ENCODE measurements around the gene ADAMTS2. TPM values are rescaled to one million over a fixed set of nuclear protein-coding genes. Genes with fewer than 3 reads are reported as not detected.
"Not testable (repeated sequence)": the region's sequence is repeated elsewhere in the genome, so short reads cannot be mapped to it uniquely, and the experiment has no call there.

The ADAMTS2 gene
- total RNA-seq, 1 donor from 2014 or later, result 3.6 TPM

DNA sequence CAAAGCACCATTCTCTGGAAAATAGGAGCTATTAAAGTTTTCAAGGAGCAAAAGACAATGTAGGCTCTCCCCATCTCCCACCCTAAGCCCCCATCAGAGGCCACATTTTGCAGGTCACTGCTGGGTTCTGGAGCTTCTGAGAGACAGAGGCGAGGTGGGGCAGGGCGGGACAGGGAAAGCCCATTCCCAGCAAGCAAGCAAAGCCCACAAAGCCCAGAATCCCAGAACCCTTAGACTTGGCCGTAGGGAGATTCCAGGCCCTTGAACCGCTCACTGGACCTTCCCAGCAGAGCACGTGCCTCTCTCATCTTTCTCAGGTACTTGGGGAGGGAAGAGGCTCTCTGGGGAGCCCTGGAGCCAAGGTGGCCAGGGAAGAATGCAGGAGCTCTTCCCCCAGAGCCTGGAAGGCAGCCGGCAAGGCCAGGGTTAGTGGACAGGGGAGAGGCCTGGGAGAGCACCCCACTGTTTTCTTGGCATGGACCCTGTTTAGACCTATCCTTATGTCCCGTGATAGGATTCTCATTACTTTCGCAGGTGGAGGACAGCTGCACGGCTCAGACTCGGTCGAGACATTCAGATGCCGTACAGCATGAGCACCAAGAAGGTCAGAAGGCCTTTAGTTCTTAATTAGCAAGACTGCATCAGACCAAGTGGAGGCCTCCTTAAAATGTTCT is 232.7 kb downstream of the ADAMTS2 start:
- DNase-seq (no peak), ATAC-seq (ENCODE audit: poor library complexity) (no peak)
- intact Hi-C loops (cut with DNase I), result no loop called here

DNA sequence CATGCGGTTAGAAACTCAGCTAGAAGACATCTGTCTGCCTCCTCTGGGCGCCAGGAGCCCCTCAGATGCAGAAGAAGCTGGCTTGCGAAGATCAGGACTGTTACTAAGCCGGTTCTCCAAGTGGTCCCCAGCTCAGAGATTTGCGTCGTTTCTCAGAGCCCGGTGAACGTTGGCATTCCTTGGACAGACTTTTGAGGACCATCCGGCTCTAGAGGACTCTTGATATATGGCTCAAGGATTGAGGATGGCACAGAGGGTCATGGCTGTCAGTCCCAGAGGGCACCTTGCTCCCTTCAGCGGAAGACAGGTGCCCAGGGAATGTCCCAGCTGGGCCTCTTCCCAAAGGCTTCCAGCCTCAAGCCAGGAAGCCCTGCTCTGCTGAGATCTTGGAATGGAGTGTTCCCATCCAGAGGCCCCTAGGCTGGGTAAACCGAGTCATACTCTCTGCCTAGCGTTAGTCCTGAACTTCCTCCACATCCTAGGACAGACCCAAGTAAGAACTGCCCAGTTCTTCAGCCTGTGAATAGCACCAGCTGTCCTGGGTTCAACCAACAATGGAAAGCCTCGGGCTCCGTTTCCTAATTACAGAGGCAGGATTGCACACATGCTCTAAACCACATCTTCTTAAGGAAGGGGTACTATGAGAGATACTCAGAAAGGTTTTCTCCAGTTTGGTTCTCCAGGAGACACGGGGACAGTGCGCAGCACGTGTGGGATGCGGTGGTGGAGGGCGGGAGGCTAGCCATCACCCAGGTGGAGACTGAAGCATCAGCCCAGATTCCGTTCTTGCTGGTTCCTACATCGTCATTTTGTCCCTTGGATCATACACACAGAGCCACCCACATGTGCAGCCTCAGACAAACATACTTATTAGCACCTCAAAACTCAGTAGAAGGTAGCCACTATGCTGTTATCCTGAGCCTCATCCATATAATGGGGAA is 233.7 kb downstream of the ADAMTS2 start:
- ATAC-seq (ENCODE audit: poor library complexity) (no peak), DNase-seq (no peak)
- intact Hi-C loops (cut with DNase I), result no loop called here

DNA sequence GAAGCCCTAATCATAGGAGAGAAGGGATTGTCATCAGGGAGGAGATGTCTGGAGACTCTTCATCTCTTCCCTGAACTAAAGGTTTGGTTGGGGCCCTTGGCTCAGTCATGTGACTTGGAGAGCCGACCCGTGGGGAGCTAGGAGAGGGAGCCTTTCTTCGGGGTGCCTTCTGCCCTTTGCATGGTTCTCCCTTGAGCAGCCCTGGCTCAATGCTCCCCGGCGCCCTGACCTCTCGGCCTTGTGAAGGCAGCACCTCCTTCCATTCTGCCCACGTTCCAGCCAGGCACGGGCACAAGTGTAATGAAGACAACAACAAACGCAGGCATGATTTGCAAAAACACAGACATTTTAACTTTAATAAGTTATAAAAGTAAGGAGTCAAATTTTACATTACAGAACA is 234.7 kb downstream of the ADAMTS2 start:
- intact Hi-C loops (cut with DNase I), result no loop called here
- no peak for ATAC-seq (ENCODE audit: poor library complexity)
- no peak for DNase-seq

DNA sequence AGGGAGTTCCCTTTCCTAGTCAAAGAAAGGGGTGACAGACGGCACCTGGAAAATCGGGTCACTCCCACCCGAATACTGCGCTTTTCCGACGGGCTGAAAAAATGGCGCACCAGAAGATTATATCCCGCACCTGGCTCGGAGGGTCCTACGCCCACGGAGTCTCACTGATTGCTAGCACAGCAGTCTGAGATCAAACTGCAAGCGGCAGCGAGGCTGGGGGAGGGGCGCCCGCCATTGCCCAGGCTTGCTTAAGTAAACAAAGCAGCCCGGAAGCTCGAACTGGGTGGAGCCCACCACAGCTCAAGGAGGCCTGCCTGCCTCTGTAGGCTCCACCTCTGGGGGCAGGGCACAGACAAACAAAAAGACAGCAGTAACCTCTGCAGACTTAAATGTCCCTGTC is 244.0 kb downstream of the ADAMTS2 start:
- DNase-seq; ATAC-seq (ENCODE audit: poor library complexity); intact Hi-C loops (cut with DNase I): not testable (repeated sequence)

DNA sequence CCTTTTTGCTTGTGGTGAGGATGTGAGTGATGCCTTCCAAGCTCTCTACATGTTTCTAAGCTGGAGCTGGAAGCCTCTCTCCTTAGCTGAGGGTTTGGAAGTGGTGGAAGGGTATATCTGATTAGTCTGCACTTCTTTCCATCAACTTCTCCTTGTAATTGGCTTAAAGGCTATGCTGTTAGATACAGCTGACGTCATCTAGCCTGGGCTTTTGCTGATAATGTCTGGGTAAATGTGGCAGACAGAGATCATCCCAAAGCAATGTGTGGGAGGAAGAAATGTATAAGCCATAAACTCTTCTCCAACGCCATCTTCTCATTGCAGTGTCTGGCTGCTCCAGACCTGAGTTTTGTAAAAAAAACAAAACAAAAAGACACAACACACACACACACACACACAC is 255.8 kb downstream of the ADAMTS2 start:
- intact Hi-C loops (cut with DNase I), result no loop called here
- DNase-seq, result no peak
- no peak for ATAC-seq (ENCODE audit: poor library complexity)

DNA sequence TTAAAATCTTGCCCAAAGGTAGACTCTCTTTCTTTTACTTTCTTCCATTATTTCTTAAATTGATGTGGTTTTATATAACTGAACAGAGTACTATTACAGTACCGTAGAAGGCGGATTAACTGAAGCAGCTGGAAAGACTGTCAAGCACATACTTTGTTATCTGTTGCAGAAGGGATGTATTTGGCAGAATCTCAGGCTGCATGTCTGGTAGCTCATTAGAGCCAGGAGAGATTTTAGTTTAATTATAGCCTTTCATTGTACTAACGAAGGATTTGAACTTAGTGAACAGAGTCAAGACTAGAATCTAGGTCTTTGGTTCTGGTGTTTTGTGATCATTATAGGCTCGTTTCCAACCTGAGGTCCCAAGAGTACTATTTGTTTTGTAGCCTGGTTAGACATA is 264.5 kb downstream of the ADAMTS2 start:
- ATAC-seq (ENCODE audit: poor library complexity) (no peak), DNase-seq (no peak)
- intact Hi-C loops (cut with DNase I), result no loop called here

DNA sequence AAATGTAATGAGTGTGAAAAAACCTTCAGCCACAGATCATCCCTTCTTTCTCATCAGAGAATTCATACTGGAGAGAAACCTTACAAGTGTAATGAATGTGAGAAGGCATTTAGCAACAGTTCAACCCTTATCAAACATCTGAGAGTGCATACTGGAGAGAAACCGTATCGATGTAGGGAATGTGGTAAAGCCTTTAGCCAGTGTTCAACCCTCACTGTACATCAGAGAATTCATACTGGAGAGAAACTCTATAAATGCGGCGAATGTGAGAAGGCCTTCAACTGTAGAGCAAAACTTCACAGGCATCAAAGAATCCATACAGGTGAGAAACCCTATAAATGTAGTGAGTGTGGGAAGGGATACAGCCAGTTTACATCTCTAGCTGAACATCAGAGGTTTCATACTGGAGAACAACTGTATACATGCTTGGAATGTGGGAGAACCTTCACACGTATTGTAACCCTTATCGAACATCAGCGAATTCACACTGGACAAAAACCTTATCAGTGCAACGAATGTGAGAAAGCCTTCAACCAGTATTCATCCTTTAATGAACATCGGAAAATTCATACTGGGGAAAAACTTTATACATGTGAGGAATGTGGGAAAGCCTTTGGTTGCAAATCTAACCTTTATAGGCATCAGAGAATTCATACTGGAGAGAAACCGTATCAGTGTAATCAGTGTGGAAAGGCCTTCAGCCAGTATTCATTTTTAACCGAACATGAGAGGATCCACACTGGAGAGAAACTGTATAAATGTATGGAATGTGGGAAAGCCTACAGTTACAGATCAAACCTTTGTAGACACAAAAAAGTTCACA is 265.9 kb downstream of the ADAMTS2 start:
- intact Hi-C loops (cut with DNase I), result loop anchor here (10.0 kb wide), 1 partner anchor 55 kb away; the partner anchor contains the start of gene ZNF879

DNA sequence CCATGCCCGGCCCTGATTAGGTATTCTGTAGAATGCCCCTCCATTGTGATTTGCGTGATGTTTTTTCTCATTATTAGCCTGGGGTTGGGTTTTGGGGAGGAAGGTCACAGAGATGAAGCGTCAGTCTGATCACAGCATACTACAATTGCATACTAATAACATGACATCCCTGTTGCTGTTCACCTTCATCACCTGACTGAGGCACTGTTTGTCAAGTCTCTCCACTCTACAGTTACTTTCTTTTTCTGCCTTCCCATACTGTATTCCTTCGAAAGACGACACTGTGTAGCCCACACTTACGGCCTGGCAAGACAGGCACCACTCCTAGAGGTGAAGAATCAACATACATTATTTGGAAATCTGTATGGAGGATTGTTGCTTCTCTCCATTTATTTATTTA is 279.6 kb downstream of the ADAMTS2 start:
- intact Hi-C loops (cut with DNase I), result no loop called here
- DNase-seq, result no peak

More for the DNA sequence above, 265.9 kb downstream of the ADAMTS2 start:
- DNase-seq (no peak), ATAC-seq (ENCODE audit: poor library complexity) (no peak)

DNA sequence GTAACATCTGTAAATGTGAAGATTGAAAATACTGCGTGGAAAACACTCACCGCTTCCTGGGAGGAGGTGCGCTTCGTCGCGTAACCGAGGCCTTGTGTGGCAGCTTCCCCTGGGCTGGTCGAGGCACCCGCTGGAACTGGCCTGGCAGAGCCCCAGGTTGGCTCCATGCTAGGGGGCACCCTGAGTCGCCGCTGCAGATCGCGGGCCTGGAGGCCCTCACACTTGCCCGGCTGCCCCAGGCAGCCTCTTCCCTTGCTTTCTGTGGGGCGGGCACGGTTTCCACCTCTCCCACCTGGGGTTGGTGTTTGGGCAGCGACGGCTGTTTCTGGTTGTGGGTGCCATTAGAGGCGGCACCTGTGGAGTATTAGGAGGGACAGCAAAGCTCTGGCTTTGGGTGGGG is 284.2 kb downstream of the ADAMTS2 start:
- DNase-seq (no peak), ATAC-seq (ENCODE audit: poor library complexity) (no peak)
- intact Hi-C loops (cut with DNase I), result no loop called here

More for the DNA sequence above, 279.6 kb downstream of the ADAMTS2 start:
- ATAC-seq (ENCODE audit: poor library complexity), result no peak

Other genes starting within 250 kb of the ADAMTS2 start
- gene RUFY1, start 205.1 kb upstream of the ADAMTS2 start, total RNA-seq, result 20.5 TPM

Measured in Right ventricle myocardium superior (tissue), 1 donor.